Activated CD8-positive, alpha-beta T cell treated with anti-CD3 and anti-CD28 coated beads, Interleukin-2, amount 10 ng/mL, durations not matched to agents 7 days and 5 days (primary cell): Measurements from ENCODE around the gene GALNT2. TPM values are rescaled to one million over a fixed set of nuclear protein-coding genes. Genes with fewer than 3 reads are reported as not detected.

Experiments used
- ATAC-seq: fragments of 150-1000 bp; cut with Tn5 transposase; one replicate; pipeline ENCODE4 v1.10.0; 2021; ENCODE audit warnings: moderate library complexity
- CTCF ChIA-PET: fragments of 350-600 bp; sonication (Branson Sonifier 250); formaldehyde crosslinking; loops from one replicate; lab custom pipeline; 2021; ENCODE audit warnings: antibody characterized with exemption; lab: Charles Lee
- POLR2A ChIA-PET: fragments of 350-600 bp; sonication (Branson Sonifier 250); formaldehyde crosslinking; loops from one replicate; lab custom pipeline; 2021; ENCODE audit warnings: antibody characterized with exemption; lab: Charles Lee
- DNase-seq: peaks from one replicate; pipeline ENCODE4 v3.0.0-alpha.2; 2020
- H3K27ac Mint-ChIP-seq: one replicate; pipeline ENCODE4 v1.8.0; 2021; ENCODE audit warnings: mild to moderate bottlenecking, mixed read lengths
- H3K27me3 Mint-ChIP-seq: one replicate; pipeline ENCODE4 v1.8.0; 2021; ENCODE audit warnings: low read depth, mixed read lengths
- H3K36me3 Mint-ChIP-seq: one replicate; pipeline ENCODE4 v1.8.0; 2021; ENCODE audit warnings: low read depth, mixed read lengths
- H3K4me1 Mint-ChIP-seq: one replicate; pipeline ENCODE4 v1.8.0; 2021; ENCODE audit warnings: low read depth, mixed read lengths
- H3K4me3 Mint-ChIP-seq: one replicate; pipeline ENCODE4 v1.8.0; 2021; ENCODE audit warnings: mild to moderate bottlenecking, mixed read lengths
- H3K9me3 Mint-ChIP-seq: one replicate; pipeline ENCODE4 v1.8.0; 2022; ENCODE audit warnings: mixed read lengths; ENCODE audit not compliant: insufficient read depth
- total RNA-seq, 2 experiments: library from RNA; stranded (reverse); gene quantifications; one replicate each; pipeline ENCODE4 v1.2.3, GENCODE V29; 2021

GALNT2 gene
- total RNA-seq, 2 experiments from 2014 or later: 20.7 to 21.2 TPM

GRCh38 chr1:230067419-230067870 is 407 bp downstream of the GALNT2 start:
- Mint-ChIP-seq H3K9me3 (peaks cover 6% of the 10 kb centered on the region), H3K36me3 (peaks cover 2% of the 10 kb centered on the region), H3K4me1 (peaks cover 35% of the 10 kb centered on the region), H3K4me3 (peak overlapping the region; percentile 87), H3K27ac (peak overlapping the region; percentile 87), H3K27me3 (peaks cover under 1% of the 10 kb centered on the region)
- ChIA-PET CTCF (interaction anchor here (1.0 kb wide), 1 partner anchor 12 kb away, joined by 3 read pairs; no protein-coding TSS in a partner anchor), POLR2A (interaction anchor here (0.5 kb wide), 1 partner anchor 509 kb away, joined by 4 read pairs; the partner anchor contains the start of gene ABCB10)
- DNase-seq (peak; percentile 35), ATAC-seq (peak; percentile 35)

GRCh38 chr1:230067871-230068620 is 1.0 kb downstream of the GALNT2 start:
- H3K27ac Mint-ChIP-seq: peak overlapping the region; percentile 87
- peaks cover 35% of the 10 kb centered on the region for H3K4me1 Mint-ChIP-seq
- DNase-seq: peak; percentile 33
- no peaks in the 10 kb centered on the region for H3K27me3 Mint-ChIP-seq
- CTCF ChIA-PET: interaction anchor here (0.7 to 1.6 kb wide), 3 partner anchors 11 to 238 kb away, joined by 3 to 5 read pairs (median 3); no protein-coding TSS in a partner anchor
- peak overlapping the region; percentile 87 for H3K4me3 Mint-ChIP-seq
- peaks cover 5% of the 10 kb centered on the region for H3K9me3 Mint-ChIP-seq
- POLR2A ChIA-PET: no interaction called here
- peaks cover 2% of the 10 kb centered on the region for H3K36me3 Mint-ChIP-seq
- ATAC-seq: peak; percentile 10

GRCh38 chr1:230068621-230068873 is 1.5 kb downstream of the GALNT2 start:
- peaks cover 5% of the 10 kb centered on the region for H3K9me3 Mint-ChIP-seq
- no peaks in the 10 kb centered on the region for H3K27me3 Mint-ChIP-seq
- CTCF ChIA-PET: interaction anchor here (0.7 to 1.6 kb wide), 3 partner anchors 10 to 237 kb away, joined by 3 to 5 read pairs (median 3); no protein-coding TSS in a partner anchor
- no peak for DNase-seq
- POLR2A ChIA-PET: interaction anchor here (1.6 kb wide), 1 partner anchor 41 kb away, joined by 5 read pairs; no protein-coding TSS in a partner anchor
- peaks cover 35% of the 10 kb centered on the region for H3K4me1 Mint-ChIP-seq
- peak overlapping the region; percentile 87 for H3K4me3 Mint-ChIP-seq
- no peak for ATAC-seq
- peaks cover 2% of the 10 kb centered on the region for H3K36me3 Mint-ChIP-seq
- H3K27ac Mint-ChIP-seq: peak overlapping the region; percentile 87

- DNase-seq (no peak), ATAC-seq (no peak)
- POLR2A ChIA-PET: interaction anchor here (1.6 kb wide), 2 partner anchors 11 to 41 kb away, joined by 5 to 6 read pairs; no protein-coding TSS in a partner anchor
- Mint-ChIP-seq H3K27ac (peak overlapping the region; percentile 87), H3K4me3 (peak overlapping the region; percentile 87), H3K36me3 (peaks cover 1% of the 10 kb centered on the region), H3K4me1 (peaks cover 35% of the 10 kb centered on the region), H3K9me3 (peaks cover 4% of the 10 kb centered on the region), H3K27me3 (no peaks in the 10 kb centered on the region)
- CTCF ChIA-PET: interaction anchor here (0.7 to 1.8 kb wide), 6 partner anchors 9 to 237 kb away, joined by 3 to 6 read pairs (median 4); no protein-coding TSS in a partner anchor
Measured at GRCh38 chr1:230068952-230069684, 2.1 kb downstream of the GALNT2 start.

GRCh38 chr1:230069796-230070195 is 2.8 kb downstream of the GALNT2 start:
- DNase-seq (no peak), ATAC-seq (no peak)
- Mint-ChIP-seq H3K4me3 (no peak overlapping the region), H3K27ac (no peak overlapping the region), H3K9me3 (no peaks in the 10 kb centered on the region), H3K4me1 (peaks cover 37% of the 10 kb centered on the region), H3K36me3 (no peaks in the 10 kb centered on the region), H3K27me3 (no peaks in the 10 kb centered on the region)
- ChIA-PET CTCF (interaction anchor here (0.8 to 1.8 kb wide), 5 partner anchors 9 to 97 kb away, joined by 4 to 6 read pairs (median 5); no protein-coding TSS in a partner anchor), POLR2A (interaction anchor here (1.6 kb wide), 2 partner anchors 10 to 40 kb away, joined by 5 to 6 read pairs; no protein-coding TSS in a partner anchor)

GRCh38 chr1:230070321-230071208 is 3.5 kb downstream of the GALNT2 start:
- Mint-ChIP-seq H3K27ac (no peak overlapping the region), H3K27me3 (no peaks in the 10 kb centered on the region), H3K4me3 (no peak overlapping the region), H3K9me3 (no peaks in the 10 kb centered on the region), H3K36me3 (no peaks in the 10 kb centered on the region), H3K4me1 (peaks cover 37% of the 10 kb centered on the region)
- ATAC-seq (no peak), DNase-seq (no peak)
- POLR2A ChIA-PET: interaction anchor here (1.6 kb wide), 1 partner anchor 9 kb away, joined by 6 read pairs; no protein-coding TSS in a partner anchor
- CTCF ChIA-PET: interaction anchor here (1.2 to 1.8 kb wide), 3 partner anchors 31 to 96 kb away, joined by 4 to 6 read pairs (median 6); no protein-coding TSS in a partner anchor

GRCh38 chr1:230071316-230071715 is 4.3 kb downstream of the GALNT2 start:
- no peak overlapping the region for H3K27ac Mint-ChIP-seq
- CTCF ChIA-PET: interaction anchor here (1.2 to 1.8 kb wide), 2 partner anchors 31 to 95 kb away, joined by 4 to 6 read pairs; no protein-coding TSS in a partner anchor

GRCh38 chr1:230072296-230072695 is 5.3 kb downstream of the GALNT2 start:
- H3K9me3 Mint-ChIP-seq: no peaks in the 10 kb centered on the region
- H3K4me1 Mint-ChIP-seq: peaks cover 41% of the 10 kb centered on the region
- ATAC-seq (no peak), DNase-seq (no peak)
- H3K27me3 Mint-ChIP-seq: no peaks in the 10 kb centered on the region
- H3K36me3 Mint-ChIP-seq: peaks cover 9% of the 10 kb centered on the region
- no peak overlapping the region for H3K4me3 Mint-ChIP-seq
- CTCF ChIA-PET: interaction anchor here (1.1 kb wide), 1 partner anchor 37 kb away, joined by 4 read pairs; no protein-coding TSS in a partner anchor
- POLR2A ChIA-PET: no interaction called here
- no peak overlapping the region for H3K27ac Mint-ChIP-seq

More at GRCh38 chr1:230071316-230071715, 4.3 kb downstream of the GALNT2 start:
- POLR2A ChIA-PET: no interaction called here
- ATAC-seq: no peak
- no peaks in the 10 kb centered on the region for H3K27me3 Mint-ChIP-seq
- H3K4me3 Mint-ChIP-seq: no peak overlapping the region
- DNase-seq: no peak
- peaks cover 2% of the 10 kb centered on the region for H3K36me3 Mint-ChIP-seq
- no peaks in the 10 kb centered on the region for H3K9me3 Mint-ChIP-seq
- peaks cover 38% of the 10 kb centered on the region for H3K4me1 Mint-ChIP-seq

GRCh38 chr1:230072866-230073265 is 5.8 kb downstream of the GALNT2 start:
- CTCF ChIA-PET: no interaction called here

GRCh38 chr1:230073371-230074035 is 6.5 kb downstream of the GALNT2 start:
- Mint-ChIP-seq H3K4me1 (peaks cover 38% of the 10 kb centered on the region), H3K27me3 (no peaks in the 10 kb centered on the region), H3K36me3 (peaks cover 9% of the 10 kb centered on the region), H3K9me3 (no peaks in the 10 kb centered on the region), H3K27ac (no peak overlapping the region), H3K4me3 (no peak overlapping the region)
- POLR2A ChIA-PET: no interaction called here
- no peak for DNase-seq
- ATAC-seq: no peak
- CTCF ChIA-PET: interaction anchor here (0.7 to 1.0 kb wide), 2 partner anchors 13 to 917 kb away, joined by 4 to 5 read pairs; no protein-coding TSS in a partner anchor

More at GRCh38 chr1:230072866-230073265, 5.8 kb downstream of the GALNT2 start:
- Mint-ChIP-seq H3K9me3 (no peaks in the 10 kb centered on the region), H3K27me3 (no peaks in the 10 kb centered on the region), H3K36me3 (peaks cover 9% of the 10 kb centered on the region), H3K4me3 (no peak overlapping the region), H3K27ac (no peak overlapping the region), H3K4me1 (peaks cover 41% of the 10 kb centered on the region)
- DNase-seq: no peak
- POLR2A ChIA-PET: no interaction called here
- no peak for ATAC-seq
